H1 (cell line): ENCODE measurements around the gene ENKUR.

Experiments used
- EP300 ChIP-seq, 2 experiments: IDR thresholded peaks; 1 replicate in 1 of 2; 2 replicates in 1 of 2; pipeline ENCODE4 v1.6.1; 2011 to 2012; ENCODE audit warnings: low read depth in 2 of 2, low read length in 2 of 2, mild to moderate bottlenecking in 2 of 2, borderline replicate concordance in 1 of 2, inconsistent platforms in 1 of 2, moderate library complexity in 1 of 2
- MAFK ChIP-seq: IDR thresholded peaks from 2 replicates; pipeline ENCODE4 v1.6.1; 2012; ENCODE audit warnings: low read depth, mild to moderate bottlenecking, improper control_type of control experiment, low read length
- POLR2A ChIP-seq, 2 experiments: IDR thresholded peaks; 1 replicate in 1 of 2; 2 replicates in 1 of 2; pipeline ENCODE4 v1.6.1; 2011; ENCODE audit warnings: low read depth in 2 of 2, low read length in 2 of 2, mild to moderate bottlenecking in 2 of 2; ENCODE audit errors: control extremely low read depth in 1 of 2
- POLR2AphosphoS5 ChIP-seq: IDR thresholded peaks from 2 replicates; pipeline ENCODE4 v1.6.1; 2011; ENCODE audit warnings: low read depth, low read length
- SIX5 ChIP-seq: IDR thresholded peaks from 2 replicates; pipeline ENCODE4 v1.6.1; 2011; ENCODE audit warnings: mild to moderate bottlenecking, low read depth, low read length
- SRF ChIP-seq: IDR thresholded peaks from 2 replicates; pipeline ENCODE4 v1.6.1; 2011; ENCODE audit warnings: mild to moderate bottlenecking, low read depth, low read length, moderate library complexity
- SUZ12 ChIP-seq: fragments of 200-600 bp; sonication (generic); IDR thresholded peaks from 2 replicates; pipeline ENCODE4 v1.6.1; 2012; ENCODE audit warnings: mild to moderate bottlenecking, inconsistent platforms, low read length, moderate library complexity, mixed read lengths
- TAF1 ChIP-seq: IDR thresholded peaks from 2 replicates; pipeline ENCODE4 v1.6.1; 2011; ENCODE audit warnings: mild to moderate bottlenecking, low read depth, low read length
- ZNF274 ChIP-seq: IDR thresholded peaks from 2 replicates; pipeline ENCODE4 v1.7.0; 2012; ENCODE audit warnings: low read length, borderline replicate concordance; ENCODE audit errors: extremely low read depth
- TF ChIP-seq, protein P1 (sequence below), 3 experiments: IDR thresholded peaks; 1 replicate in 2 of 3; 2 replicates in 1 of 3; pipeline versions ENCODE4 v1.5.1 to v1.6.1; 2011; ENCODE audit warnings: low read length in 3 of 3, mild to moderate bottlenecking in 3 of 3, inconsistent platforms in 2 of 3, low read depth in 1 of 3, moderate library complexity in 1 of 3; ENCODE audit not compliant: insufficient read depth in 1 of 3; ENCODE audit errors: control extremely low read depth in 1 of 3

DNA sequence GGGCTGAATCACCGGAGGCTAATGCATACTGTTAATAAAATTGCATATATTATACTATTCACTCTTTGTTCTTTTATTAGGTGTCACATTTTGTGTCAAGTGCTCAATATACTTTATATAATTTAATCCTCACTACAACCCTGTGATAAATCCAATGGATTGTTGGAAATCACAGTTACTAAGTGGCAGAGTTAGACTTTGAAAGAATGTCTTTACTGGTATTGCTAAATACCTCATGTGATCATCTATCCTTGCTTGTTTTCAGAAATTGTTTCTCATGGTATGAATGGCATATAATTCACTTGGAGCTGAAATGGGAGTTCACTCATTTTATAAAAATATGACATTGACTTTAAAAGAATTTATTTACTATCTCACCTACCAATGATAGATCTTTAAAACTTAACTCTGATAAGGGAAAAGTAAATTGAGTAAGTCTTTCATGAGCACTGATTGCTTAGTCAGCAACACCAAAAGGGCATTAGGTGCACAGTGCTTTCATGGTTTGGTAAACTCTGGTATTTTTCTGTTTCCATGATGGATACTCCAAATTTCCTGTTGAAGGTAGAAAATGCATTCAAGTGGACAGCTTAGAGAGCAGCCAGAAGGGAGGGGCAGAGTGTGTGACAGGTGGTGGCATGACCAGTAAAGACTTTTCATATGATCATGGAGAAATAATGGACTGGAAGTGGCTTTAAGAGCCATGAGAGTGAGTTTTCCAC, 22.6 kb downstream of the ENKUR start:
- TF ChIP-seq SRF: no peak
- no peak for TF ChIP-seq SIX5
- no peak for TF ChIP-seq MAFK
- TF ChIP-seq, protein P1, sequence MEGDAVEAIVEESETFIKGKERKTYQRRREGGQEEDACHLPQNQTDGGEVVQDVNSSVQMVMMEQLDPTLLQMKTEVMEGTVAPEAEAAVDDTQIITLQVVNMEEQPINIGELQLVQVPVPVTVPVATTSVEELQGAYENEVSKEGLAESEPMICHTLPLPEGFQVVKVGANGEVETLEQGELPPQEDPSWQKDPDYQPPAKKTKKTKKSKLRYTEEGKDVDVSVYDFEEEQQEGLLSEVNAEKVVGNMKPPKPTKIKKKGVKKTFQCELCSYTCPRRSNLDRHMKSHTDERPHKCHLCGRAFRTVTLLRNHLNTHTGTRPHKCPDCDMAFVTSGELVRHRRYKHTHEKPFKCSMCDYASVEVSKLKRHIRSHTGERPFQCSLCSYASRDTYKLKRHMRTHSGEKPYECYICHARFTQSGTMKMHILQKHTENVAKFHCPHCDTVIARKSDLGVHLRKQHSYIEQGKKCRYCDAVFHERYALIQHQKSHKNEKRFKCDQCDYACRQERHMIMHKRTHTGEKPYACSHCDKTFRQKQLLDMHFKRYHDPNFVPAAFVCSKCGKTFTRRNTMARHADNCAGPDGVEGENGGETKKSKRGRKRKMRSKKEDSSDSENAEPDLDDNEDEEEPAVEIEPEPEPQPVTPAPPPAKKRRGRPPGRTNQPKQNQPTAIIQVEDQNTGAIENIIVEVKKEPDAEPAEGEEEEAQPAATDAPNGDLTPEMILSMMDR (IDR thresholded peaks at IDR 0.05; ENCODE audit: control extremely low read depth in 1 of 3, insufficient read depth in 1 of 3, low read depth in 1 of 3, low read length in 3 of 3): no peak
- TF ChIP-seq POLR2AphosphoS5: no peak
- TF ChIP-seq POLR2A (IDR thresholded peaks at IDR 0.05; ENCODE audit: control extremely low read depth in 1 of 2, low read depth in 2 of 2, low read length in 2 of 2): no peak
- TF ChIP-seq EP300 (IDR thresholded peaks at IDR 0.05; ENCODE audit: borderline replicate concordance in 1 of 2, low read depth in 2 of 2, low read length in 2 of 2): no peak
- TF ChIP-seq TAF1: no peak
- no peak for TF ChIP-seq SUZ12
- TF ChIP-seq ZNF274: no peak
